Stimulated activated CD4-positive, alpha-beta T cell treated with anti-CD3 and anti-CD28 coated beads, Interleukin-12 subunit alpha, Interleukin-12 subunit beta, amount 100 ng/mL, for 4 hours (primary cell): ENCODE data around the gene ALKBH5.

ENCODE experiments used
- DNase-seq: peaks from one replicate; pipeline ENCODE4 v3.0.0-alpha.2; 2020

The ALKBH5 gene

DNA sequence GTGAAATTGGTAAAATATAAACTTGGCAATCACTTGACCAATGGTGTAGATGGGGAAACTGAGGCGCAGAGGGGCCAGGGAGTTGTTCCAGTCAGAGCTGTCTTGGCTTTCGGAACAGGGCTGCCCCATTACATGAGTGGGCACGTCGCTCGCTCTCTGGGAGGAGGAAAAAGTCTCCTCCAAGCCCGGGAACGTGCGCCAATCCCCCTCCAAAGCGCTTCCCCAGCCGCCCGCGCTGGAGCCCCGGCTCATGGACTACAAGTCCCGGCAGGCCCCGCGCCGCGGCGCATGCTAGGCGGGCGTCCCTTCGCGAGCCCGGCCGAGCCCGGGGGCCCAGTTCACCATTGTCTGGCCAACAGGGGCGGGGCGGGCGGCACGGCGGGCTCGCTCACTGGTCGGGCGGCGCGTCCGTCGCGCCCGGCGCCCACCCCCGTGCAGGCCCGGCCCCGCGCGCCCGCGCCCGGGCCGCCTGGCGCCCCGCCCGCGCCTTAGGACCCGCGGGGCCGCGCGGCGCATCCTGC, 41.6 kb downstream of the ALKBH5 start, which contains the start of gene LLGL1:
Gene LLGL1 (plus strand): TSS at position 515 of the 521 bp plus-strand sequence. CDS start 48 bp downstream, outside the sequence.
- DNase-seq = peak; percentile 96

DNA sequence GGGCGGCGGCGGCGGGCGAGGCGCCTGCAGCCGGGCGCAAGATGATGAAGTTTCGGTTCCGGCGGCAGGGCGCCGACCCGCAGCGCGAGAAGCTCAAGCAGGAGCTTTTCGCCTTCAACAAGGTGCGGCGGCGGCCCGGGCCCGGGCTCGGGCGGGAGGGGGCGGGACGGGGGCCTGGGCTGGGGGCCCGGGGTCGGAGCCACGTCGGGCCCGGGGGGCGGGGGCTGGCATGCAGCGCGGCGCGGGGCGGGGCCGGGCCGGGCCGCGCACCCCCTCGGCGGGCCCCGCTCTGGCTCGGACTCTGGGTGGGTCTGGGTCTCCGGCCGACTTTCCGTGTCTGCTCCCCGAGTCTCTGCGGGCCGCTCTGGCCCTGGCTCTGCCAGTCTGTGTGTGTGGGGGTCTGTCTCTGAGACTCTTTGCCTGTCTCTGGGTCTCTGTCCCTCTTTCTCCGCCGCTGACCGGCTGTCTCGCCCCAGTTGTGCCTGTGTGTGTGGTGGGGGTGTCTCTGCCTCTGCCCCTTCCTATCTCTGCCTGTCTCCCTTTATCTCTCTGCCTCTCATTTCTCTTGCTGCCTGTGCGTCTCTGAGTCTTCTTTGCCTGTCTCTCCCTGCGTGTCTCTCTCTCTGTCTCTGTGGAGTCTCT, 42.1 kb downstream of the ALKBH5 start:
- DNase-seq = no peak

DNA sequence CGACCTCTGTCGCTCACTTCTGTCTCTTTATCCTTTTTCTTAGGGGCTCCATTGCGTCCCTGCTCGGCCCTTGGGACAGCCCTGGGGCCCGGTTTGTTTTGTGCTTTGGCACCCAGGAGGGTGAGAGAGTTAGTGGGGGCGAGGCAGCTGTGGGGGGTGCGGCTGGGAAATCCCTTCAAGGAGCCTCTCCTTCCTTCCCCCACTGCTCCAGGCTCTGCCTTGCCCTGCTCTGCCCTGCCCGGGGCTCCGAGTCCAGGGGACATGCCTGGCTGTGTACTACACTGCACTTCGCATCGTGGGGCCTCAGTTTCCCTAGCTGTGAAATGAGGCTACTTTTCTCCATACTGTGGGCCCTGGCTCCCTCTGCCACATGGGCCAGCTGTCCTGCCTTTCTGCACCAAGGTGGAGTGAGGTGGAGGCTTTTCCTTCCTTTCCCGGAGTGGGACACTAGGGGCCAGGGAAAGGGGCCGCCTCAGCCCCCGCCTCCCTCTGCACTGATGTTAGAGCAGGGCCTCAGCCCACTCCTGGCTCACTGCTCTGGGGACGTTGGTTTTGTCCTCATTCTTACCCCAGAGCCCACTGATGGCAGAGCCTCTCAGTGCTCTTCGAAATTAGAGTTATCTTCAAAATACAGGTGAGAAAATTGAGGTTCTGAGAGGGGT, 42.8 kb downstream of the ALKBH5 start:
- DNase-seq = no peak

DNA sequence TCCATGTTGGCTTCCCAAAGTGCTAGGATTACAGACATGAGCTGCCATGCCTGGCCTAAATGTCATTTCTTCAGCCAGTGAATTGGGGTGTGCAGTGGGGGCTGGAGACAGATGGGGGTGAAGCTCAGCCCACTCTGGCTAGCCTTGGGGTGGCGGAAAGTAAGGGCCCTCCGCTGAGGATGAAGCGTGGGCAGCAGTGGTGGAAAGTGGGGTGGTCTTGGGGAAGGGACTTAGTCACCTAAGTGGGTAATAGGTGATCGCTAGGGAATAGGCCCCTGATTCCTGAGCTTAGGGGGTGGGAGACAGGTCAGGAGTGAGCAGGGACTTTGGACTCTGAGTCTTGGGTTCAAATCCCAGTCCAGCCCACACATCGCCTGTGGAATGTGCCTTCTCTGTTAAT, 44.0 kb downstream of the ALKBH5 start:
- DNase-seq = no peak

DNA sequence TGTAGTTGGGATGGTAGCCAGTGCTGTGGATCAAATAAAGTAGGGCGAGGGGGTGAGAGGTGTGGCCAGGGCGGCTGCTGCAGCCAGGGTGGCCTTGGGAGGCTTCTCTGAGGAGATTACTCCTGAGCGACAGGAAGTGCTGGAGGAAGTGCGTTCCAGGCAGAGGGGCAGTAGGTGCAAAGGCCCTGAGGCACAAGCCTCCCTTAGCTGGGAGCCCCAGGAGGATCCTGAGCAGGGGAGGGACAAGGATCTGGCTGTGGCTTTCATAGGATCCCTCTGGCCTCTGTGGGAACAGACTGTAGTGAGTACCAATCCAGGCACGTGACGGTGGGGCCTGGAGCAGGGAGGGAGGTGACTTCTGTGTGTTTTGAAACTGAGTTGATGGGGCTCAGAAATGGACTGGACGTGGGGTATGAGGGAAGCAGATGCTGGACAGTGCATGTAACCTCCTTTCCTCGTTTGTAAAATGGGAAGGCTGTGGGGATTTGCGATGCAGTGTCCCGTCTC, 44.6 kb downstream of the ALKBH5 start:
- DNase-seq = no peak

DNA sequence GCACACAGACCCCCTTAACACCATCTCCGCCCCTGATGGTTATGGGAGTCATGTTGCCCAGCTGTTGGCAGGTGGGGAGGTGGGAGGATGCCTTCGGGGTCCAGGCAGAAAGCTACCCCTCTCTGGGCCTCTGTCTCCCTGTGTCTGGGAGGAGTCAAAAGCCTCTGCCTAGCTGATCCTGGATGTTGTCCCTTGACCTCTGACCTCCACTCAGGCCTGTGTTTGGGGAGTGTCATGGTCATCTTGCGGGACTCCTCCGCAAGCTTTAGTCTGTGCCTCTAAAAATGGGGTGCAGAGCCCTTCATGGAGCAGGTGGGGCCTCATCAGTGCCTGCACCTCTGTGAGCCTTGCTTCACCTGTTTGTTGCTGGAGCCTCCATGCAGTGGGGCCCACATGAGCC, 45.6 kb downstream of the ALKBH5 start:
- DNase-seq = no peak

DNA sequence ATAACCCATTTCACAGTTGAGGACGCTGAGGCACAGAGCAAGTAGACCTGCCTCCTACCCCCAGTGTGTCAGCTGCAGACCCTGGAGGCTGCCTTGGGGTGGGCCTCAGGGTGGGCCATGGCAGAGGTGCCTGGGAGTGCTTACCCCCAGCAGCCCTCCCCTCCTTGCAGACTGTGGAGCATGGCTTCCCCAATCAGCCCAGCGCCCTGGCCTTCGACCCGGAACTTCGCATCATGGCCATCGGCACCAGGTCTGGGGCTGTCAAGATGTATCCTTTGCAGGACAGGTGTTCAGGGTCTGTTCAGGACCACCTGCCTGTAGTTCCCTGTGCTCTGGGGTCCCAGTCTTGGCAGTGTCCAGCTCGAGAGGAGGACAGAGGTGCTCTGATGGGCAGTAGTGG, 46.1 kb downstream of the ALKBH5 start:
- no peak for DNase-seq

DNA sequence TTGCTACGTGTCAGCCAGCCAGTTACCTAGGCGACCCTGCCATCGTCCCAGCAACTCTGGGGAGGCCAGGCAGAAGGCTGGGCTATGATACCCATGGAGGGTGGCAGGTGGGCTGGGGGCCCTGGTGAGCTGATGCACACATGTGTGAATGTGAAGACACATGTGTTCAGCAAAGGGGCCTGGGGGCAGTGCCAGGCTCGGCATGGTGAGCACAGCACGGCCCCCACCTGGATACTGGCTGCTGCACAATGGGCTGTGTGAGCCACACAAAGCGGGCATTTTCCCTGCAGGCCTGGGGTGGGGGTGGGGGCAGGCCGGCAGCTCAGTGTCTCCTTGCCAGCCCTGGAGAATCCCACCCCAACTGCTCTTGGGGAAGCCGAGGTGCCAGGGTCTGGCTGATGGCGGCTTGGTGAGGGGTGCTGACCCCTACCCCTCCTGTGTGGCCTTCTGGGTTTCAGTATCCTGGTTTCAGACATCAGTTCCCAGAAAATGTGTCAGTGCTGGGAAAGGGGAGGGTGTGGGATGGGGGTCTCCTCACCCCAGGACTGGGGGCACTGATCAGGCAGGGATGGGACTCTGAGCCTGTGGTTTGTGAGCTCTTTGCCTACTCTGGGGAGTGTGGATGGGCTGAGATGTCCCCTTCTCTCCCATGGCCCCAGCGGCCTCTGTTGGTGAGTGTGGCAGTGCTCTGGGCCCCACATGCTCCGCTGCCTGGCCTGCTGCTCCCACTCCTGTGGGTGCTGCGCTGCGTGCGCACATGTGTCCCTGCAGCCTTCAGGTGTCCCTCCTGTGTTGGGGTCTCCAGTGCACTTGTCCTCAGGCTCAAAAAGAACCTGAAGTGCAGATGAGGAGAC, 46.9 kb downstream of the ALKBH5 start:
- DNase-seq = no peak

DNA sequence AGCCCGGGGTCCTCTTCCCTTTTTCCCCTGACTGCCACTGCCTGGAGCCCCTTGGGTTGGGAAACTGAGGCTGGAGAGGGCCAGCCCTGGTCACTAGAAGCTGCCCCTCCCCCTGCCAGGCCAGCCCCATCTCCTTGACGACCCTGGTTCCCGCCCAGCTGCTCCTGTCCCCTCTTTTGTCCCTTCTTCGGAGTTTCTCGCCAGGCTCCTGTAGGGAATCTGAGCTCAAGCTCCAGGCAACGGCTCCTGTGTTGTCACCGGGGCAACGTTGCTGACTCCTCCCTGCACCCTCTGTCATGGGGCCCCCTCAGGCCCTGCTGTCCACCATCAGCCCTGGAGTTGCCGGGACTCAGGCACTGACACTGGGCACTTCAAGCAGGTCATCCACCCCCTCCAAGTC, 47.5 kb downstream of the ALKBH5 start:
- DNase-seq = no peak

DNA sequence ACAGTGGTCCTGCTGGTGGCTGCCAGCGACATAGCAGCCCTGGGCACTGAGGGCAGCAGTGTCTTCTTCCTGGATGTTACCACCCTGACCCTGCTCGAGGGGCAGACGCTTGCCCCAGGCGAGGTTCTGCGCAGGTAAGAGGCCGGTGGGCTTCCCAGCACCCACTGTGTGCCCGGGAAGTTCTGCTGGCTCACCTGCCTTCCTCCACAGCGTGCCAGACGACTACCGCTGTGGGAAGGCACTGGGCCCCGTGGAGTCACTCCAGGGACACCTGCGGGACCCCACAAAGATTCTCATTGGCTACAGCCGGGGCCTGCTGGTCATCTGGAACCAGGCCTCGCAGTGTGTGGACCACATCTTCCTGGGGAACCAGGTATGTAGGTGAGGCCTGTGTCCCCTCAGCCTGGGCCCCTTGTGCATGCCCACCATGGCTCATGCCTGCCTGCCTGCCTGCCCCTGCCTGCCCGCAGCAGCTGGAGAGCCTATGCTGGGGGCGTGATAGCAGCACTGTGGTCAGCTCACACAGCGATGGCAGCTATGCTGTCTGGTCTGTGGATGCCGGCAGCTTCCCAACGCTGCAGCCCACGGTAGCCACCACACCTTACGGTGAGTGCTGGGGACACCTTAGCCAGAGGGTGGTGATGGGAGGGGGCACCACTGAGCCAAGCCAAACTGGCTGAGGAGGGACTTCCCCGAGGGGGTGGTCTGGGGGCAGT, 50.3 kb downstream of the ALKBH5 start:
- no peak for DNase-seq

DNA sequence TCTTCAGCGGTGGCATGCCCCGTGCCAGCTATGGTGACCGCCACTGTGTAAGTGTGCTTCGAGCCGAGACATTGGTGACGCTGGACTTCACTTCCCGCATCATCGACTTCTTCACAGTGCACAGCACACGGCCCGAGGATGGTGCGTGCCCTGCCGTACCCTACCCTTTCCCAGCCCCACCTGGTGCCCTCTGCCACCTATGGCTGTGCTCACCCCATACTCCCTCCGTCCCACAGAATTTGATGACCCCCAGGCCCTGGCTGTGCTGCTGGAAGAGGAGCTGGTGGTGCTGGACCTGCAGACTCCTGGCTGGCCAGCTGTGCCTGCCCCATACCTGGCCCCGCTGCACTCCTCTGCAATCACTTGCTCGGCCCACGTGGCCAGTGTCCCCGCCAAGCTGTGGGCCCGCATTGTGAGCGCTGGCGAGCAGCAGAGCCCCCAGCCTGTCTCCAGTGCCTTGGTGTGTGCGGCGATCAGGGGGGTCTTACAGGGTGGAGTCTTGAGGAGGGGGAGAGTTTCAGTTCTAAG, 51.3 kb downstream of the ALKBH5 start:
- DNase-seq = no peak

DNA sequence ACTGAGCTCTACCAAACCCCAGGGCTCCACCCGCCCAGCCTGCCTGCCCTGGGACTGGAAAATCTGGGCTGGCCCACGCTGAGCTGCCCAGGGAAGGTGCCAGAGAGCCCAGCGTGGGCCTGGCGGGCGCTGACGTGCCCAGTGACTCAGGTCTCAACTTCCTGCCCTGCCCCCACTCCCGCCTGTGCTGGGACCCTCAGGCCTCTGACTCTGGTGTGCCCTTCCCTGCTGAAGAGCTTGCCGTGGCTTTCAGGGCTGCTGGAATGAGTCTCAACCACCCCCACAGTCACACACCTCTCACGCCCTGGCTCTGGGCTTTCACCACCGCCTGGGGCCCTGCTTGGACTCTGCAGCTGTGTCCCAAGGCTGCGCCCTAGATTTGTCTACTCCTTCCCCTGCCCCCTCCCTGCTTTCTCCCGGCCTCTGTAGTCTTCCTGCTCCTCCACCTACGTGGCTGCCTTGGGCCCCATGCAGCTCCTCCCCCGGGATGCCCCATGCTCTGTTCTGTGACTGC, 52.2 kb downstream of the ALKBH5 start:
- DNase-seq = no peak

DNA sequence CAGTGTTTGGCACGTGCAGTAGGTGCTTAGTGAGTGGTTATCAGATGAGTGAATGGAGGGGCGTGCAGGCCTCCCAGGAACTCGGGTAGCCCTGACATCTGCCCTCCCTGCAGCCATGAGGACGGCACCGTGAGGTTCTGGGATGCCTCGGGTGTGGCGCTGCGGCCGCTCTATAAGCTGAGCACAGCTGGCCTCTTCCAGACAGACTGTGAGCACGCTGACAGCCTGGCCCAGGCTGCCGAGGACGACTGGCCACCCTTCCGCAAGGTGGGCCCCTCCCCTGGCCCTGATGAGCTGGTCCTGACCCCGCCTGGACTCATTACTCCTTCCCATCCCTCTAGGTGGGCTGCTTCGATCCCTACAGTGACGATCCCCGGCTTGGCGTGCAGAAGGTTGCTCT, 52.9 kb downstream of the ALKBH5 start:
- DNase-seq = no peak

DNA sequence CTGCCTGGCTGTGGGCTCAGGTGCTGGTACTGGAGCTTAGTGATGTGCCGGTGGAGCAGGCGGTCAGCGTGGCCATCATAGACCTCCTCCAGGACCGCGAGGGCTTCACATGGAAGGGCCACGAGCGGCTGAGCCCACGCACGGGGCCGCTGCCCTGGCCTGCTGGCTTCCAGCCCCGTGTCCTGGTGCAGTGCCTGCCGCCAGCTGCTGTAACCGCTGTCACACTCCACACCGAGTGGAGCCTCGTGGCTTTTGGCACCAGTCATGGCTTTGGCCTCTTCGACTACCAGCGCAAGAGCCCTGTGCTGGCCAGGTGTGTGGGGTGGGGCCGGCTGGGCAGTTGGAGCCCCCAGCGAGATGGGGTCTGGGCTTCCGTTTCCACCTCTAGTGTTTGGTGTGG, 53.8 kb downstream of the ALKBH5 start:
- DNase-seq = no peak

DNA sequence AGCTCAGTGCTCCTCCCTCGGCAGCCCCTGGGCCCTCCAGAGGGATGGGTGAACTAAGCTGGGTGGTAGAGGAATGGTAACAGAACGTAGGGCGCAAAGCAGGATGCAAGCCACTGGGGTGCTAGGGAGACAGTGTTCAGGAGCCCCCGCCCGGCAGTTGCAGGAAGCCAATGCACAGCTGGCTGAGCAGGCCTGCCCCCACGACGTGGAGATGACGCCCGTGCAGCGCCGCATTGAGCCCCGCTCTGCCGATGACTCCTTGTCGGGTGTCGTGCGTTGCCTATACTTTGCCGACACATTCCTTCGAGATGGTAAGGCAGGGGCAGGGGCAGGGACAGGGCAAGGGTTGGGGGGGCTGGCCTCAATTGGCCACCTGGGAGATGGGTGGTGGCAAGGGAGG, 54.7 kb downstream of the ALKBH5 start:
- DNase-seq = no peak

DNA sequence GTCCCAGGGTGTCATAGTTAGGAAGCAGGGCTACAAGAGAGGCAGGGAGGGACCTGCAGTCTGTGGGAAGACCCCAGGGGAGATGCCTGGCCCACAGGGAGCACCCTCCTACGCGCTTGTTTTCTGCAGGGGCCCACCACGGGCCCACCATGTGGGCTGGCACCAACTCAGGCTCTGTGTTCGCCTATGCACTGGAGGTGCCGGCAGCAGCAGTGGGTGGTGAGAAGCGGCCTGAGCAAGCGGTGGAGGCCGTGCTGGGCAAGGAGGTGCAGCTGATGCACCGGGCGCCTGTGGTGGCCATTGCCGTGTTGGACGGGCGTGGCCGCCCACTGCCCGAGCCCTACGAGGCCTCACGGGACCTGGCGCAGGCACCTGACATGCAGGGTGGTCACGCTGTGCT, 56.8 kb downstream of the ALKBH5 start:
- no peak for DNase-seq

DNA sequence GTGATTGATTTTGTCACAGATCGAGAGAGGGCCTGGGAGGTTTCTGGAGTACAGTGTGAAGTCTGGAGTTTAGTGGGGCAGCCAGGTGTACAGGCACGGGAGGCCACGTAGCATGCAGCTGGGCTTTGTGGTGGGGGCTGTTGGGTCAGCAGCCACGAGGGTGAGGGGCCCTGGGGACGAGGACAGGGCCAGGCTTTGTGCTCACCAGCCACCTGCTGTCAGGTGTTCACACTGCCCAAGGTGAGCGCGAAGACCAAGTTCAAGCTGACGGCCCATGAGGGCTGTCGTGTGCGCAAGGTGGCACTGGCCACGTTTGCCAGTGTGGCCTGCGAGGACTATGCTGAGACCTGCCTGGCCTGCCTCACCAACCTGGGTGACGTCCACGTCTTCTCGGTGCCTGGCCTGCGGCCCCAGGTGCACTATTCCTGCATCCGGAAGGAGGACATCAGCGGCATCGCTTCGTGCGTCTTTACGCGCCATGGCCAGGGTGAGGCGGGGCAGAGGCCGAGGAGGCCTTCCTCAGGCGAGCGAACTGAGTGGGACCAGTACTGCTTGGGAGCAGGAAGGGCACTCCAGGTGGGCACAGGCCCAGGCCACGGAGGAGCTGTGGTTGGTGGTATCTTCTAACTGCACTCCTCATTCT, 57.7 kb downstream of the ALKBH5 start:
- no peak for DNase-seq

DNA sequence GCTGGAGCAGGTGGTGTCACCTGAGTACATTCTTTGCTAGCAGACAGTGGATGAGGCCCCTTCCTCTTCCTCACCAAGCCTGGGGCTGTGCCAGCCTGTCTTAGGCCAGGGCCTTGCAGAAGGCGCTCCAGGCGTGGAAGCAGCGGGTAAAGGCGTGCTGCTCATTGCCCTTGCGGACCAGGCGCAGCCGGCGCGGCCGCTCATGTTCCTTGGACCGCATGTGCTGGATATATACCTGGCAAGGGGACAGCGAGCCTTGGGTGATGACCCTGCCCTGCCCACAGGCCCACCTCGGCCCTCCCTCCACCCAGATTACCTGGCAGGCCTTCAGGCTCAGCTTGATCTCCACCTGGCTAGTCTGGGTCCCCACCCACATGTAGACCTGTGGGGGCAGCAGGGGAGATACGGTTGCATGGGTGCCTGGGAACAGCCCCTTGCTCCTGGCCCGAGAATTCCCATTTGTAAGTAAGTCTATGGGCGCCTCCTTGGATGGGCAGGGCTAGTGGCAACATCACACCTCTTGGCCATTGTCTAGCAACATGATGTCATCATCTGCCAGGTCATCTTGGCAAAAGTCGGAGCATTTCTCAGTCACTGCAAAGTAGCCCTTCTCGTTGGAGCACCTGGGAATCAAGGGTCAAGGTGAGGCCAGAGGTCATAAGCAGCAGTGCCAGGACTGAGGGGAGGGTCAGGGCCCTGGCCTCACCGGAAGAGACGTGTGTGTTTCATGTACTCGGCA, 61.6 kb downstream of the ALKBH5 start:
- no peak for DNase-seq

DNA sequence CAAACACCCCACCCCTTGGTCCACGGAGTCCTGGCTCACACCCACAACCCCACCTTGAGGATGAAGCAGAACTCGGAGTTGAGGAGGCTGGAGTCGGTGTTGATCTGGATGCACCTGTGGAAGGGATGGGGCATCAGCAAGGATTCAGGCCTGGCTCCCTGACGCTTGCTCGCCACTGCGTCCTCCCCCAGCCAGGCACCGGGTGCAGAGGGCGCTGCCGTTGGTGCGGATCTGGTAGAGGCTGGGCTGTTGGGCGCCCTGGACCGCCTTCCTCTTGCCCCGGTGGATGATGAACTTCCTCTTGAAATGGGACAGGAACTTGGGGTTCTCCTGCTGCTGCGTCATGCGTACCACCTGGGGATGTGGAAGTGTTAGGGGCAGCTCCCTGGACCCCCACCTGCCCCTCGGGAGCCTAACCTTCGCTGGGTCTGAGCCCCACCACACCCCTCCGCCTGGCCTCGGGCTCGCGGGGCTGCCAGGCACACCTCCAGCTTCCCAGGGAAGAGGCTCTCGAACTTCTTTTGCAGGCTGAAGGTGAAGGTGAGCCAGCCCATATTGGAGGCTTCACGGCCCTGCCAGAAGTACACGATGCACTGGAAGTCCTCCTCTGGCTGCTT, 62.6 kb downstream of the ALKBH5 start:
- no peak for DNase-seq

DNA sequence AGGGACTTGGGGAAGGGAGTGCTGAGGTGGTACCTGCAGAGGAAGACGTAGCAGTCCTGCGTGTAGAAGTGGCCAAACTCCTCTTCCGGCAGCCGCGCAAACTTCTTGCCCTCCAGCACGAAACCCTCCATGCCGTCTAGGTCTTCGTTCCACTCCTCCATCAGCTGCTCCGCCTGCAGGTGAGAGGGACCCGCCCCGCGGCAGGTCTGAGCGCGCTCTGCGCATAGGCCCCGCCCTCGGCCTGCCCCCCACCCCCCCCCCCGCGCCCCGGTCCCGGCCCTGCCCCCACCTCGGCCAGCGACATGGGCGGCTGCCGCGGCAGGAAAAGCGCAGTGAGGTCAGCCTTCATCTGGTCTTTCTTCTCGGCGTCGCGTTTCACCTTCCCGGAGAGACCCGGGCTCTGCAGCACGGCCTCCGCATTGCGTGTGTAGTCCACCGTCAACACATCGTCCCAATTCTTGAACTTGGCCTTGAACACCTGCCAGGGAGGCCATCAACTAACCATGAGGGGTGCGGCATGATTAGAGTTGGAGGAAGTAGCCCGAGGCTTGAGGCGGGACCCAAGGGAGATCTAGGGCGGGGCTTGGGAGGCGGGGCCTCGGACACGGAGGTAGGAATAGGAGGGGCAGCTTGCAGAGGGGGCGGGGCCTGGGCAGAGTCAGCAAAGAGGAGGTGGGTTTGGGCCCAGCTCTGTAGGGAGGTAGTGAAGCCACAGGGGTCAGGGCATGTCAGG, 63.4 kb downstream of the ALKBH5 start:
- peak; percentile 37 for DNase-seq
